ENCODE data around the gene BDKRB2. TPM values are rescaled to one million over a fixed set of nuclear protein-coding genes. Genes with fewer than 3 reads are reported as not detected.

BDKRB2 gene
- polyA plus RNA-seq, 1 donor from 2014 or later = not detected

- no peak for TF ChIP-seq EZH2 (IDR thresholded peaks at IDR 0.05; ENCODE audit: borderline replicate concordance, insufficient read depth, low read length, poor library complexity, severe bottlenecking)
- TF ChIP-seq POLR2AphosphoS5 (IDR thresholded peaks at IDR 0.05) = no peak
These were observed 3.0 kb downstream of the BDKRB2 start (continued) for GRCh38 chr14:96207686-96208085.

DNA sequence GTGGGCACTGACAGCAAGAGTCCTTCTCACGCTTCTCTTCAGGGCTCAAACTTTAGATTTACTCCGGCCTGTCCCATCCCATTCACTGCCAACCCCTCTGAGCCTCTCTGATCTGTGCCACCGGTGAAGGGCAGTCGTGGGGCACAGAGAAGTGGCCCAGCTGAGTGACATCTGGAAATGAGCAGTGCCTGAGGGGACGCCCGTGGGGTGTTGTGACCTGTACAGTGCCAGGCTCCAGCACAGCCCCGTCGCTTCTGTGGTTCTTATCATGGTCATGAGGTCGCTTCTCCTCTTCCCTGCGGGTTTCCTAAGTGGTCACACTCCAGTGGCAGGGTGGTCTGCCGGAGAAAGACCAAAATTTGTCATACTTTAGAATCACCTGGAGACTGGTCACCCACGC lies 4.1 kb downstream of the BDKRB2 start:
- H3K36me3 ChIP-seq (ENCODE audit: insufficient read depth, low read length) = no peaks in the 10 kb centered on the region
- H3K79me2 ChIP-seq (replicated peaks; ENCODE audit: insufficient read depth, low read length) = no peaks in the 10 kb centered on the region
- H3K9me3 ChIP-seq (ENCODE audit: low read length) = no peaks in the 10 kb centered on the region
- no peak overlapping the region for H3K27ac ChIP-seq (ENCODE audit: low read length)
- no peak overlapping the region for H3K4me3 ChIP-seq (ENCODE audit: low read length)
- H2AFZ ChIP-seq (ENCODE audit: low read depth, low read length) = no peak overlapping the region
- no peaks in the 10 kb centered on the region for H4K20me1 ChIP-seq (ENCODE audit: insufficient read depth)
- H3K4me2 ChIP-seq (ENCODE audit: low read length) = no peak overlapping the region
- H3F3A ChIP-seq (ENCODE audit: insufficient read depth, low read length, poor library complexity, severe bottlenecking) = no peaks in the 10 kb centered on the region
- H3K9ac ChIP-seq (ENCODE audit: low read length) = no peak overlapping the region
- TF ChIP-seq POLR2AphosphoS5 (IDR thresholded peaks at IDR 0.05) (no peak), RAD21 (conservative IDR thresholded peaks at IDR 0.05) (no peak), SMC3 (conservative IDR thresholded peaks at IDR 0.05; ENCODE audit: poor library complexity) (no peak), EZH2 (IDR thresholded peaks at IDR 0.05; ENCODE audit: borderline replicate concordance, insufficient read depth, low read length, poor library complexity, severe bottlenecking) (no peak), MXI1 (conservative IDR thresholded peaks at IDR 0.05; ENCODE audit: poor library complexity, severe bottlenecking) (no peak), TAF1 (IDR thresholded peaks at IDR 0.05; ENCODE audit: low read depth) (no peak), EP300 (conservative IDR thresholded peaks at IDR 0.05; ENCODE audit: poor library complexity, severe bottlenecking) (no peak)
- TF ChIP-seq, protein P1, sequence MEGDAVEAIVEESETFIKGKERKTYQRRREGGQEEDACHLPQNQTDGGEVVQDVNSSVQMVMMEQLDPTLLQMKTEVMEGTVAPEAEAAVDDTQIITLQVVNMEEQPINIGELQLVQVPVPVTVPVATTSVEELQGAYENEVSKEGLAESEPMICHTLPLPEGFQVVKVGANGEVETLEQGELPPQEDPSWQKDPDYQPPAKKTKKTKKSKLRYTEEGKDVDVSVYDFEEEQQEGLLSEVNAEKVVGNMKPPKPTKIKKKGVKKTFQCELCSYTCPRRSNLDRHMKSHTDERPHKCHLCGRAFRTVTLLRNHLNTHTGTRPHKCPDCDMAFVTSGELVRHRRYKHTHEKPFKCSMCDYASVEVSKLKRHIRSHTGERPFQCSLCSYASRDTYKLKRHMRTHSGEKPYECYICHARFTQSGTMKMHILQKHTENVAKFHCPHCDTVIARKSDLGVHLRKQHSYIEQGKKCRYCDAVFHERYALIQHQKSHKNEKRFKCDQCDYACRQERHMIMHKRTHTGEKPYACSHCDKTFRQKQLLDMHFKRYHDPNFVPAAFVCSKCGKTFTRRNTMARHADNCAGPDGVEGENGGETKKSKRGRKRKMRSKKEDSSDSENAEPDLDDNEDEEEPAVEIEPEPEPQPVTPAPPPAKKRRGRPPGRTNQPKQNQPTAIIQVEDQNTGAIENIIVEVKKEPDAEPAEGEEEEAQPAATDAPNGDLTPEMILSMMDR (IDR thresholded peaks at IDR 0.05; ENCODE audit: poor library complexity, severe bottlenecking) = no peak
- TF ChIP-seq, protein P2, sequence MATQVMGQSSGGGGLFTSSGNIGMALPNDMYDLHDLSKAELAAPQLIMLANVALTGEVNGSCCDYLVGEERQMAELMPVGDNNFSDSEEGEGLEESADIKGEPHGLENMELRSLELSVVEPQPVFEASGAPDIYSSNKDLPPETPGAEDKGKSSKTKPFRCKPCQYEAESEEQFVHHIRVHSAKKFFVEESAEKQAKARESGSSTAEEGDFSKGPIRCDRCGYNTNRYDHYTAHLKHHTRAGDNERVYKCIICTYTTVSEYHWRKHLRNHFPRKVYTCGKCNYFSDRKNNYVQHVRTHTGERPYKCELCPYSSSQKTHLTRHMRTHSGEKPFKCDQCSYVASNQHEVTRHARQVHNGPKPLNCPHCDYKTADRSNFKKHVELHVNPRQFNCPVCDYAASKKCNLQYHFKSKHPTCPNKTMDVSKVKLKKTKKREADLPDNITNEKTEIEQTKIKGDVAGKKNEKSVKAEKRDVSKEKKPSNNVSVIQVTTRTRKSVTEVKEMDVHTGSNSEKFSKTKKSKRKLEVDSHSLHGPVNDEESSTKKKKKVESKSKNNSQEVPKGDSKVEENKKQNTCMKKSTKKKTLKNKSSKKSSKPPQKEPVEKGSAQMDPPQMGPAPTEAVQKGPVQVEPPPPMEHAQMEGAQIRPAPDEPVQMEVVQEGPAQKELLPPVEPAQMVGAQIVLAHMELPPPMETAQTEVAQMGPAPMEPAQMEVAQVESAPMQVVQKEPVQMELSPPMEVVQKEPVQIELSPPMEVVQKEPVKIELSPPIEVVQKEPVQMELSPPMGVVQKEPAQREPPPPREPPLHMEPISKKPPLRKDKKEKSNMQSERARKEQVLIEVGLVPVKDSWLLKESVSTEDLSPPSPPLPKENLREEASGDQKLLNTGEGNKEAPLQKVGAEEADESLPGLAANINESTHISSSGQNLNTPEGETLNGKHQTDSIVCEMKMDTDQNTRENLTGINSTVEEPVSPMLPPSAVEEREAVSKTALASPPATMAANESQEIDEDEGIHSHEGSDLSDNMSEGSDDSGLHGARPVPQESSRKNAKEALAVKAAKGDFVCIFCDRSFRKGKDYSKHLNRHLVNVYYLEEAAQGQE (IDR thresholded peaks at IDR 0.05; ENCODE audit: borderline replicate concordance) = no peak
- peaks cover 5% of the 10 kb centered on the region for H3K27me3 ChIP-seq (ENCODE audit: insufficient read depth, low read depth, low read length)
- H3K9me2 ChIP-seq (ENCODE audit: insufficient read depth, low read length) = no peaks in the 10 kb centered on the region

GRCh38 chr14:96212140-96212539 lies 7.5 kb downstream of the BDKRB2 start:
- Histone ChIP-seq H3F3A (ENCODE audit: insufficient read depth, low read length, poor library complexity, severe bottlenecking) (no peaks in the 10 kb centered on the region), H2AFZ (ENCODE audit: low read depth, low read length) (no peak overlapping the region), H3K9ac (ENCODE audit: low read length) (no peak overlapping the region), H3K27ac (ENCODE audit: low read length) (no peak overlapping the region), H3K9me3 (ENCODE audit: low read length) (no peaks in the 10 kb centered on the region), H3K4me2 (ENCODE audit: low read length) (no peak overlapping the region), H3K36me3 (ENCODE audit: insufficient read depth, low read length) (no peaks in the 10 kb centered on the region), H3K9me2 (ENCODE audit: insufficient read depth, low read length) (no peaks in the 10 kb centered on the region), H3K27me3 (ENCODE audit: insufficient read depth, low read depth, low read length) (no peaks in the 10 kb centered on the region), H4K20me1 (ENCODE audit: insufficient read depth) (no peaks in the 10 kb centered on the region), H3K4me3 (ENCODE audit: low read length) (no peak overlapping the region), H3K79me2 (replicated peaks; ENCODE audit: insufficient read depth, low read length) (no peaks in the 10 kb centered on the region)
- TF ChIP-seq POLR2AphosphoS5 (IDR thresholded peaks at IDR 0.05) (no peak), RAD21 (conservative IDR thresholded peaks at IDR 0.05) (no peak), EZH2 (IDR thresholded peaks at IDR 0.05; ENCODE audit: borderline replicate concordance, insufficient read depth, low read length, poor library complexity, severe bottlenecking) (no peak), SMC3 (conservative IDR thresholded peaks at IDR 0.05; ENCODE audit: poor library complexity) (no peak), TAF1 (IDR thresholded peaks at IDR 0.05; ENCODE audit: low read depth) (no peak)
- TF ChIP-seq, protein P2 (IDR thresholded peaks at IDR 0.05; ENCODE audit: borderline replicate concordance) = no peak
- TF ChIP-seq, protein P1 (IDR thresholded peaks at IDR 0.05; ENCODE audit: poor library complexity, severe bottlenecking) = no peak
